WTC11 (cell line): Measurements from ENCODE around the gene SHD. TPM values are rescaled to one million over a fixed set of nuclear protein-coding genes. Genes with fewer than 3 reads are reported as not detected.

ENCODE experiments used
- ATAC-seq: fragments of 200-7000 bp; cut with Tn5 transposase; 2 replicates; pipeline ENCODE4 v1.10.0; 2021; ENCODE audit warnings: mild to moderate bottlenecking, moderate library complexity
- CTCF ChIA-PET: fragments of 300-600 bp; sonication (Branson Sonifier 250); formaldehyde crosslinking; loops from one replicate; lab custom pipeline; 2021; ENCODE audit warnings: antibody characterized with exemption; lab: Charles Lee
- POLR2A ChIA-PET: fragments of 350-600 bp; sonication (Branson Sonifier 250); formaldehyde crosslinking; loops from one replicate; lab custom pipeline; 2021; ENCODE audit warnings: antibody characterized with exemption; lab: Charles Lee
- DNase-seq: peaks from one replicate; pipeline ENCODE4 v3.0.0; 2021; ENCODE audit warnings: low spot score
- H3K27ac Mint-ChIP-seq: 2 replicates; pipeline ENCODE4 v1.8.0; 2021; ENCODE audit warnings: mixed read lengths
- H3K27me3 Mint-ChIP-seq: 2 replicates; pipeline ENCODE4 v1.8.0; 2021; ENCODE audit warnings: low read depth, mild to moderate bottlenecking, moderate library complexity, mixed read lengths
- H3K36me3 Mint-ChIP-seq: 2 replicates; pipeline ENCODE4 v1.8.0; 2021; ENCODE audit warnings: mixed read lengths
- H3K4me1 Mint-ChIP-seq: 2 replicates; pipeline ENCODE4 v1.8.0; 2022; ENCODE audit warnings: mixed read lengths
- H3K4me3 Mint-ChIP-seq: 2 replicates; pipeline ENCODE4 v1.8.0; 2021; ENCODE audit warnings: mild to moderate bottlenecking, moderate library complexity, mixed read lengths
- H3K9me3 Mint-ChIP-seq: 2 replicates; pipeline ENCODE4 v1.8.0; 2021; ENCODE audit warnings: mixed read lengths
- AFF4 ChIP-seq: sonication (generic); formaldehyde crosslinking; IDR thresholded peaks from 2 replicates; pipeline ENCODE4 v1.8.1; 2023; ENCODE audit warnings: mild to moderate bottlenecking, missing genetic modification reagents, borderline replicate concordance
- ATF1 ChIP-seq: sonication (generic); formaldehyde crosslinking; IDR thresholded peaks from 2 replicates; pipeline ENCODE4 v1.8.1; 2023; ENCODE audit warnings: mild to moderate bottlenecking, moderate library complexity, missing genetic modification reagents
- ATF2 ChIP-seq: sonication (generic); formaldehyde crosslinking; IDR thresholded peaks from 2 replicates; pipeline ENCODE4 v1.8.1; 2022; ENCODE audit warnings: low read depth, missing genetic modification reagents, borderline replicate concordance
- ATF6 ChIP-seq: sonication (generic); formaldehyde crosslinking; IDR thresholded peaks from 2 replicates; pipeline ENCODE4 v1.8.1; 2023; ENCODE audit warnings: mild to moderate bottlenecking, missing genetic modification reagents
- ELF4 ChIP-seq: sonication (generic); formaldehyde crosslinking; IDR thresholded peaks from 2 replicates; pipeline ENCODE4 v1.8.1; 2022; ENCODE audit warnings: low read depth, mild to moderate bottlenecking, moderate library complexity, missing genetic modification reagents
- ERG ChIP-seq: fragments of 250-450 bp; sonication (Bioruptor Pico); IDR thresholded peaks from 2 replicates; pipeline ENCODE4 v1.8.0; 2021; ENCODE audit warnings: mild to moderate bottlenecking
- GABPB1 ChIP-seq: sonication (generic); formaldehyde crosslinking; IDR thresholded peaks from 2 replicates; pipeline ENCODE4 v1.8.1; 2023; ENCODE audit warnings: mild to moderate bottlenecking, missing genetic modification reagents
- NFATC4 ChIP-seq: fragments of 250-450 bp; sonication (Bioruptor Pico); IDR thresholded peaks from 2 replicates; pipeline ENCODE4 v1.9.0; 2021; ENCODE audit warnings: mild to moderate bottlenecking
- NFYB ChIP-seq: sonication (generic); formaldehyde crosslinking; conservative IDR thresholded peaks from 2 replicates; pipeline ENCODE4 v1.8.0; 2022; ENCODE audit warnings: low read depth, missing genetic modification reagents
- NR2C2 ChIP-seq: sonication (generic); formaldehyde crosslinking; IDR thresholded peaks from 2 replicates; pipeline ENCODE4 v1.8.0; 2022; ENCODE audit warnings: mild to moderate bottlenecking, missing genetic modification reagents
- PRRX2 ChIP-seq: fragments of 250-450 bp; sonication (Bioruptor Pico); IDR thresholded peaks from 2 replicates; pipeline ENCODE4 v1.8.0; 2021; ENCODE audit warnings: mild to moderate bottlenecking
- RELA ChIP-seq: sonication (generic); formaldehyde crosslinking; IDR thresholded peaks from 2 replicates; pipeline ENCODE4 v1.8.1; 2022; ENCODE audit warnings: missing genetic modification reagents, mild to moderate bottlenecking, borderline replicate concordance
- SOX15 ChIP-seq: fragments of 250-450 bp; sonication (Bioruptor Pico); IDR thresholded peaks from 2 replicates; pipeline ENCODE4 v1.9.0; 2021; ENCODE audit warnings: mild to moderate bottlenecking
- SP1 ChIP-seq: sonication (generic); formaldehyde crosslinking; conservative IDR thresholded peaks from 2 replicates; pipeline ENCODE4 v1.8.1; 2022; ENCODE audit warnings: missing genetic modification reagents
- TEAD1 ChIP-seq: sonication (generic); formaldehyde crosslinking; IDR thresholded peaks from 2 replicates; pipeline ENCODE4 v1.8.0; 2022; ENCODE audit warnings: mild to moderate bottlenecking, missing genetic modification reagents
- USF1 ChIP-seq: sonication (generic); formaldehyde crosslinking; IDR thresholded peaks from 2 replicates; pipeline ENCODE4 v1.8.0; 2022; ENCODE audit warnings: mild to moderate bottlenecking, missing genetic modification reagents
- ZNF423 ChIP-seq: fragments of 250-450 bp; sonication (Bioruptor Pico); IDR thresholded peaks from 2 replicates; pipeline ENCODE4 v2.1.2; 2022; ENCODE audit warnings: mild to moderate bottlenecking, moderate library complexity
- total RNA-seq: library from RNA; stranded (reverse); gene quantifications from 3 replicates; pipeline ENCODE4 v1.2.3, GENCODE V29; 2021
- TF ChIP-seq, protein P1 (sequence below): sonication (generic); formaldehyde crosslinking; IDR thresholded peaks from 2 replicates; pipeline ENCODE4 v1.8.0; 2023; ENCODE audit warnings: missing genetic modification reagents
- TF ChIP-seq, protein P2 (sequence below): sonication (generic); formaldehyde crosslinking; IDR thresholded peaks from 2 replicates; pipeline ENCODE4 v1.8.0; 2022; ENCODE audit warnings: mild to moderate bottlenecking, missing genetic modification reagents
- TF ChIP-seq, protein P3 (sequence below): sonication (generic); formaldehyde crosslinking; IDR thresholded peaks from 2 replicates; pipeline ENCODE4 v1.8.1; 2023; ENCODE audit warnings: mild to moderate bottlenecking, moderate library complexity, missing genetic modification reagents

SHD gene
- total RNA-seq, 1 experiment from 2014 or later: 3.4 TPM

- POLR2A ChIA-PET: no interaction called here
- CTCF ChIA-PET: interaction anchor here (1.2 to 5.8 kb wide), 4 partner anchors 19 to 77 kb away, joined by 4 to 35 read pairs (median 12); partner anchors contain the start of gene YJU2
- no peak for ATAC-seq
Observed at GRCh38 chr19:4323692-4324091, 44.6 kb downstream of the SHD start.

GRCh38 chr19:4324228-4324627, 45.2 kb downstream of the SHD start:
- no peak for DNase-seq
- CTCF ChIA-PET: interaction anchor here (1.2 to 5.8 kb wide), 4 partner anchors 18 to 77 kb away, joined by 4 to 35 read pairs (median 12); partner anchors contain the start of gene YJU2
- POLR2A ChIA-PET: no interaction called here
- TF ChIP-seq, protein P1, sequence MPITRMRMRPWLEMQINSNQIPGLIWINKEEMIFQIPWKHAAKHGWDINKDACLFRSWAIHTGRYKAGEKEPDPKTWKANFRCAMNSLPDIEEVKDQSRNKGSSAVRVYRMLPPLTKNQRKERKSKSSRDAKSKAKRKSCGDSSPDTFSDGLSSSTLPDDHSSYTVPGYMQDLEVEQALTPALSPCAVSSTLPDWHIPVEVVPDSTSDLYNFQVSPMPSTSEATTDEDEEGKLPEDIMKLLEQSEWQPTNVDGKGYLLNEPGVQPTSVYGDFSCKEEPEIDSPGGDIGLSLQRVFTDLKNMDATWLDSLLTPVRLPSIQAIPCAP (CRISPR knock-in tag): no peak
- no peak for TF ChIP-seq ELF4
- TF ChIP-seq SP1 (CRISPR knock-in tag): no peak
- TF ChIP-seq, protein P2, sequence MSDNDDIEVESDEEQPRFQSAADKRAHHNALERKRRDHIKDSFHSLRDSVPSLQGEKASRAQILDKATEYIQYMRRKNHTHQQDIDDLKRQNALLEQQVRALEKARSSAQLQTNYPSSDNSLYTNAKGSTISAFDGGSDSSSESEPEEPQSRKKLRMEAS: no peak
- TF ChIP-seq ATF1 (CRISPR knock-in tag): no peak
- no peak for TF ChIP-seq AFF4 (CRISPR knock-in tag)
- TF ChIP-seq RELA (CRISPR knock-in tag): no peak

More at GRCh38 chr19:4323692-4324091, 44.6 kb downstream of the SHD start:
- no peak overlapping the region for H3K27ac Mint-ChIP-seq
- no peak for TF ChIP-seq GABPB1 (CRISPR knock-in tag)
- TF ChIP-seq ATF6 (CRISPR knock-in tag): no peak
- TF ChIP-seq, protein P3, sequence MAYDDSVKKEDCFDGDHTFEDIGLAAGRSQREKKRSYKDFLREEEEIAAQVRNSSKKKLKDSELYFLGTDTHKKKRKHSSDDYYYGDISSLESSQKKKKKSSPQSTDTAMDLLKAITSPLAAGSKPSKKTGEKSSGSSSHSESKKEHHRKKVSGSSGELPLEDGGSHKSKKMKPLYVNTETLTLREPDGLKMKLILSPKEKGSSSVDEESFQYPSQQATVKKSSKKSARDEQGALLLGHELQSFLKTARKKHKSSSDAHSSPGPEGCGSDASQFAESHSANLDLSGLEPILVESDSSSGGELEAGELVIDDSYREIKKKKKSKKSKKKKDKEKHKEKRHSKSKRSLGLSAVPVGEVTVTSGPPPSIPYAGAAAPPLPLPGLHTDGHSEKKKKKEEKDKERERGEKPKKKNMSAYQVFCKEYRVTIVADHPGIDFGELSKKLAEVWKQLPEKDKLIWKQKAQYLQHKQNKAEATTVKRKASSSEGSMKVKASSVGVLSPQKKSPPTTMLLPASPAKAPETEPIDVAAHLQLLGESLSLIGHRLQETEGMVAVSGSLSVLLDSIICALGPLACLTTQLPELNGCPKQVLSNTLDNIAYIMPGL (CRISPR knock-in tag): no peak
- no peak for TF ChIP-seq NFATC4 (CRISPR knock-in tag)
- no peak for TF ChIP-seq PRRX2
- no peak for TF ChIP-seq USF1 (CRISPR knock-in tag)
- no peak for TF ChIP-seq ZNF423 (CRISPR knock-in tag)
- no peak for TF ChIP-seq ATF2 (CRISPR knock-in tag)
- no peak for TF ChIP-seq NR2C2
- TF ChIP-seq SOX15 (CRISPR knock-in tag): no peak
- no peak for TF ChIP-seq TEAD1 (CRISPR knock-in tag)
- no peak for TF ChIP-seq NFYB (CRISPR knock-in tag)
- no peak for TF ChIP-seq ERG
- DNase-seq: no peak
- H3K4me3 Mint-ChIP-seq: no peak overlapping the region
- H3K27me3 Mint-ChIP-seq: peaks cover 3% of the 10 kb centered on the region
- peaks cover 23% of the 10 kb centered on the region for H3K9me3 Mint-ChIP-seq
- peaks cover 10% of the 10 kb centered on the region for H3K4me1 Mint-ChIP-seq
- H3K36me3 Mint-ChIP-seq: peaks cover 29% of the 10 kb centered on the region

More at GRCh38 chr19:4324228-4324627, 45.2 kb downstream of the SHD start:
- H3K4me1 Mint-ChIP-seq: peaks cover 10% of the 10 kb centered on the region
- H3K27ac Mint-ChIP-seq: no peak overlapping the region
- H3K9me3 Mint-ChIP-seq: peaks cover 18% of the 10 kb centered on the region
- peaks cover 3% of the 10 kb centered on the region for H3K27me3 Mint-ChIP-seq
- H3K4me3 Mint-ChIP-seq: no peak overlapping the region
- no peak for ATAC-seq
- H3K36me3 Mint-ChIP-seq: peaks cover 24% of the 10 kb centered on the region
